Measurements from ENCODE around the gene MRPS5.

- TF ChIP-seq FOXM1 (IDR thresholded peaks at IDR 0.05; ENCODE audit: borderline replicate concordance, low read depth): no peak
- no peak for TF ChIP-seq CREB1 (IDR thresholded peaks at IDR 0.05; ENCODE audit: low read depth)
- no peak for TF ChIP-seq REST (IDR thresholded peaks at IDR 0.05; ENCODE audit: low read depth)
- TF ChIP-seq, protein P1, sequence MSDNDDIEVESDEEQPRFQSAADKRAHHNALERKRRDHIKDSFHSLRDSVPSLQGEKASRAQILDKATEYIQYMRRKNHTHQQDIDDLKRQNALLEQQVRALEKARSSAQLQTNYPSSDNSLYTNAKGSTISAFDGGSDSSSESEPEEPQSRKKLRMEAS (IDR thresholded peaks at IDR 0.05): no peak
- no peak for TF ChIP-seq NFIC (IDR thresholded peaks at IDR 0.05)
- TF ChIP-seq EP300 (IDR thresholded peaks at IDR 0.05; ENCODE audit: borderline replicate concordance): no peak
- TF ChIP-seq TAF1 (IDR thresholded peaks at IDR 0.05; ENCODE audit: low read depth): no peak
- no peak for TF ChIP-seq USF1 (IDR thresholded peaks at IDR 0.05)
- no peak for TF ChIP-seq EGR1 (IDR thresholded peaks at IDR 0.05)
- TF ChIP-seq TEAD4 (IDR thresholded peaks at IDR 0.05): no peak
Observed at GRCh38 chr2:95038635-95039298, 82.8 kb downstream of the MRPS5 start.
